ENCODE measurements around the gene EFS. TPM values are rescaled to one million over a fixed set of nuclear protein-coding genes. Genes with fewer than 3 reads are reported as not detected.
A peak's percentile ranks its signal among the peaks of the same experiment; 100 is the strongest.

EFS gene
- not detected for total RNA-seq
- polyA plus RNA-seq: not detected

- H3K4me1 Mint-ChIP-seq: peaks cover 0 to 2% (median 0%) of the 10 kb centered on the region in 4 donors
- CTCF ChIA-PET (ENCODE audit: partially characterized antibody): no interaction called here
- peaks cover 24 to 31% of the 10 kb centered on the region in 2 donors for H3K27me3 Mint-ChIP-seq
- no peaks in the 10 kb centered on the region for H3K9me3 Mint-ChIP-seq
- Histone ChIP-seq H3K9me3 (ENCODE audit: control insufficient read depth in 1 of 2, low read length in 2 of 2) (no peaks in the 10 kb centered on the region), H3K4me3 (ENCODE audit: low read length in 2 of 2) (no peak within 1 kb of the TSS), H3K36me3 (ENCODE audit: insufficient read depth, low read length) (no peaks in the 10 kb centered on the region), H3K27ac (ENCODE audit: low read depth, low read length) (no peak within 1 kb of the TSS), H3K27me3 (ENCODE audit: insufficient read depth, low read length) (peaks cover 6% of the 10 kb centered on the region), H3K4me1 (ENCODE audit: insufficient read depth, low read length) (no peaks in the 10 kb centered on the region)
- no peaks in the 10 kb centered on the region for H3K36me3 Mint-ChIP-seq
- no peak for DNase-seq
- H3K4me3 Mint-ChIP-seq: peak within 1 kb of the TSS in 1 of 8 donors; percentile 46
- intact Hi-C loops (cut with micrococcal nuclease): no loop called here
- peak within 1 kb of the TSS in 3 of 7 donors; percentile 37 to 73 (median 50) for H3K27ac Mint-ChIP-seq
- POLR2A ChIA-PET (ENCODE audit: partially characterized antibody): no interaction called here
Observed at GRCh38 chr14:23365036-23365731, at the start of gene EFS. EFS (minus strand) TSS chr14:23365172; CDS start chr14:23365025, 147 bp downstream.

DNA sequence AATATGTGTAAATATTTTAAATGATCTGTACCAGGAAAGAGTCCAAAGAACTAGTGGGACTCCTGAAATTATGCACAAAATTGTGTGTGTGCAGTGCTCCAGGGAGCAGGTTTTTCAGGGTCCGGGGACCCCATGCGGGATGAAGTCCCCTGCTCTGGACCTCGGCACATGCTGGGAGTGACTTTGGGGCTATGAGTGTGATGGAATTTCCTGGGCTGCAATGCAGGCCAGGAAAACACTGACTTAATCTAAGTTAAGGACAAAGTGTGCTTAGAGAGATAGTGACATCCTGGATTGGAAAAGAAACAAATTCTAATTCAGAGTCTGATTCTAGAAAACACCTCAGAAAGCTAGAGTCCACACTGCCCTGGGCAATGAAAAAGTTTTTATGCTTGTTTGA lies 49.3 kb upstream of the EFS start:
- ChIA-PET CTCF (ENCODE audit: partially characterized antibody) (interaction anchor here (1.0 kb wide), 2 partner anchors 9 to 34 kb away, joined by 3 read pairs; no protein-coding TSS in a partner anchor), POLR2A (ENCODE audit: partially characterized antibody) (no interaction called here)
- Mint-ChIP-seq H3K4me1 (no peaks in the 10 kb centered on the region), H3K27ac (no peak overlapping the region), H3K36me3 (no peaks in the 10 kb centered on the region), H3K9me3 (peaks cover 0 to 2% (median 0%) of the 10 kb centered on the region in 8 donors), H3K4me3 (no peak overlapping the region), H3K27me3 (peaks cover 2 to 12% of the 10 kb centered on the region in 2 donors)
- Histone ChIP-seq H3K27me3 (ENCODE audit: insufficient read depth, low read length) (no peaks in the 10 kb centered on the region), H3K4me1 (ENCODE audit: insufficient read depth, low read length) (no peaks in the 10 kb centered on the region), H3K4me3 (ENCODE audit: low read length in 2 of 2) (no peak overlapping the region), H3K36me3 (ENCODE audit: insufficient read depth, low read length) (no peaks in the 10 kb centered on the region), H3K9me3 (ENCODE audit: control insufficient read depth in 1 of 2, low read length in 2 of 2) (no peaks in the 10 kb centered on the region), H3K27ac (ENCODE audit: low read depth, low read length) (no peak overlapping the region)
- no peak for DNase-seq
- intact Hi-C loops (cut with micrococcal nuclease): no loop called here

GRCh38 chr14:23413681-23414080 lies 48.7 kb upstream of the EFS start:
- ChIA-PET CTCF (ENCODE audit: partially characterized antibody) (no interaction called here), POLR2A (ENCODE audit: partially characterized antibody) (no interaction called here)
- Mint-ChIP-seq H3K27me3 (peaks cover 2 to 14% of the 10 kb centered on the region in 2 donors), H3K4me1 (no peaks in the 10 kb centered on the region), H3K27ac (peak overlapping the region in 1 of 7 donors; percentile 30), H3K9me3 (peaks cover 0 to 2% (median 0%) of the 10 kb centered on the region in 8 donors), H3K36me3 (no peaks in the 10 kb centered on the region), H3K4me3 (no peak overlapping the region)
- no peak for DNase-seq
- intact Hi-C loops (cut with micrococcal nuclease): no loop called here
- Histone ChIP-seq H3K9me3 (ENCODE audit: control insufficient read depth in 1 of 2, low read length in 2 of 2) (no peaks in the 10 kb centered on the region), H3K27ac (ENCODE audit: low read depth, low read length) (no peak overlapping the region), H3K4me3 (ENCODE audit: low read length in 2 of 2) (no peak overlapping the region), H3K36me3 (ENCODE audit: insufficient read depth, low read length) (no peaks in the 10 kb centered on the region), H3K27me3 (ENCODE audit: insufficient read depth, low read length) (no peaks in the 10 kb centered on the region), H3K4me1 (ENCODE audit: insufficient read depth, low read length) (no peaks in the 10 kb centered on the region)

DNA sequence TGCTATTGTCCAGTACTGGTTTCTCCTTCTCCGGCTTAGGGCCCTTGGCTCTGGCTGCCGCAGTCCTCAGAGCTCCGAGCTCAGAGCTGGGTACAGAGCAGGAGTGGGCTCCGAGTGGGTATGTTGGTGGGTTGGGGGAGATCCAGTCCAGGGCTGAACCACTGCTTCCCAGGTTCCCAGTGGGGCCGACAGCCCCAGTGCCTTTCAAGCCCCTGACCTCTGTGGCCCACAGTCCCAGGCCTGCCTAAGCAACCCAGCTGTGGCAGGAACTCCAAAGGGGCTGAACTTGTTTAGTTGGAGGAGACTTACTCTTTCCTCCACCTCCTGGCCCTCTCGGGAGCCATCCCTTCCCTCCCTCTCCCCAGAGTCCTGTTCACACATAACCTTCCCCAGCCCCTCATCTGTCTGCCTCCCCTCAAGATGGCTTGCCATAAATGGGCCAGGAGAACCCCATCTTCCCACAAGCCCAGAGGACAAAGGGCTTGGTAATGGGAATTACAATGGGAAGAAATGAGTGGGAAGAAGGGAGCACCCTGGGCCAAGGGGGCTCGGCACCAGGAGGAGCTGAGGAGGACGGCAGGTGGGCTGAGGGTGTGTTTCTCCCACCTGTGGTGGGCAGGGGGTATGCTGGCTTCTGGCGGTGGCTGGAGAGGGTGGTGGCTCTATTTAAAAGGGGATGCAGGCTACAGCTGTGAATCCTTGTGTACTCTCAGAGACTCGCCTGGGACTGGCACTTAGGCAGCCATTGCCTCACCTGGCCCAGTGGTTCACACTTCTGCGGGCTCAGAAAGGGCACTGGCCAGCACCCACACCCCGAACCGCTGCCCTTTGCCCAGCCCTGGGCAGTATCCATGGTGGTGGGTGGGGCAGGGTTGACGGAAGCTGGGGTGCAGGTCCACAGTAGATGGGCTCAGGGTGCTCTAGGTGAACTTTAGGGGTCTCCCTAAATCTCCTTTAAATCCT lies 46.9 kb upstream of the EFS start:
- Histone ChIP-seq H3K4me3 (ENCODE audit: low read length in 2 of 2) (no peak overlapping the region), H3K4me1 (ENCODE audit: insufficient read depth, low read length) (no peaks in the 10 kb centered on the region), H3K9me3 (ENCODE audit: control insufficient read depth in 1 of 2, low read length in 2 of 2) (no peaks in the 10 kb centered on the region), H3K36me3 (ENCODE audit: insufficient read depth, low read length) (no peaks in the 10 kb centered on the region), H3K27ac (ENCODE audit: low read depth, low read length) (no peak overlapping the region), H3K27me3 (ENCODE audit: insufficient read depth, low read length) (no peaks in the 10 kb centered on the region)
- intact Hi-C loops (cut with micrococcal nuclease): no loop called here
- POLR2A ChIA-PET (ENCODE audit: partially characterized antibody): no interaction called here
- CTCF ChIA-PET (ENCODE audit: partially characterized antibody): no interaction called here
- H3K4me1 Mint-ChIP-seq: no peaks in the 10 kb centered on the region
- no peak overlapping the region for H3K4me3 Mint-ChIP-seq
- no peak for DNase-seq
- H3K27me3 Mint-ChIP-seq: peaks cover 6 to 18% of the 10 kb centered on the region in 2 donors
- H3K27ac Mint-ChIP-seq: no peak overlapping the region
- H3K9me3 Mint-ChIP-seq: peaks cover 0 to 3% (median 0%) of the 10 kb centered on the region in 8 donors
- no peaks in the 10 kb centered on the region for H3K36me3 Mint-ChIP-seq

DNA sequence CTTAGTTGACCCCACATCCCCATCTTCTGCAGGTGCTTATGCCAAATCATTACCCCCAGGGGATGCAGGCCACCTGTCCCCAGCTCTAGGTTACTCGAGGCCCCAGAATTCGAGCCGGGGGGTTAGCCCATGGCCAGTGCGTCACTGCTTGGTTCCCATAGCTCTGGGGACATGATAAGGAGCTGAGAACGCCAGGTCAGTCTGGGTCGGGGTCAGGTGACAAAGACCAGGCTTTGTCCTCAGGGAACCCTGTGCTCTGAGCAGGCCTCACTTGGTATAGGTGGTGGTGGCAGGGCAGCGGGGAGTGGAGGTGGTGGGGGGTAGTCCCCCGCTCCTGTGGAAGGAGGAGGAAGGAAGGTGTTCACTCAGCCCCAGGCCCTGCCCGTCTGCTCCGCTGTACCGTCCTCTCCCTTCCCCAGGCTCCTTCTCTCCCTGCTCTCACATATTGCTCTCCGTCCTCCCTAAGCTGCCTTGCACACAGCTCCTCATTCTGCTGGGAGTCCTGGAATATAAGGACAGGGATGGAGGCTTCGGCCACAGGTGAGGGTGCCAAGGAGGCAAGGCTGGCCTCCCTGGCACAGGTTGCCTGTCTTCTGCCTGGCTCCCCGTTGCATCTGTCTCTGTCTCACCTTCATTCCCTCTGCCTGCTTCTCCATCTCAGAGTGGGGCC lies 45.1 kb upstream of the EFS start:
- no peaks in the 10 kb centered on the region for H3K9me3 ChIP-seq (ENCODE audit: control insufficient read depth in 1 of 2, low read length in 2 of 2)
- Mint-ChIP-seq H3K4me1 (no peaks in the 10 kb centered on the region), H3K36me3 (no peaks in the 10 kb centered on the region), H3K27ac (no peak overlapping the region), H3K27me3 (peaks cover 6 to 16% of the 10 kb centered on the region in 2 donors), H3K4me3 (no peak overlapping the region), H3K9me3 (peaks cover 0 to 3% (median 0%) of the 10 kb centered on the region in 8 donors)
- ChIA-PET POLR2A (ENCODE audit: partially characterized antibody) (no interaction called here), CTCF (ENCODE audit: partially characterized antibody) (interaction anchor here (0.5 to 1.4 kb wide), 2 partner anchors 30 to 1522 kb away, joined by 3 to 4 read pairs; no protein-coding TSS in a partner anchor)
- H3K36me3 ChIP-seq (ENCODE audit: insufficient read depth, low read length): no peaks in the 10 kb centered on the region
- intact Hi-C loops (cut with micrococcal nuclease): no loop called here
- no peaks in the 10 kb centered on the region for H3K4me1 ChIP-seq (ENCODE audit: insufficient read depth, low read length)
- H3K27ac ChIP-seq (ENCODE audit: low read depth, low read length): no peak overlapping the region
- no peak overlapping the region for H3K4me3 ChIP-seq (ENCODE audit: low read length in 2 of 2)
- no peak for DNase-seq
- no peaks in the 10 kb centered on the region for H3K27me3 ChIP-seq (ENCODE audit: insufficient read depth, low read length)

DNA sequence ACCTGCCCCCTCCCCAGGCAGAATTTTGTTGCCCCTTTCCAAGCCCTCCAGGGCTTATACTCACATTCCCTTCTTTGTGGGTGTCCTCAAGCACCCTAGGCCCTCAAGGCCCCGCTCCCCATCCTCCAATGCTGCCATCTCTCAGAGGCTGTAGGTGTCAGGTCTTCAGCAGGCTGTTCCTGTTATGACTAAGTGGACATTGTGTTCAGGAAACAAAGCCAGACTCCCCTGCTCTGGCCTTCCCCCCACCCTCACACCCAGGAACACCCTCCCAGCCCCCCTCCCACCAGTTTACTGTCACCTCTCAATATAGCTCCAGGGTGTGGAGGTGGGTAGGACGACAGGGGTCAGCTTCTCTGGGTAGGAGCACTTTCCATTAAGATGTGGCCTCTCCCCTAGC lies 44.5 kb upstream of the EFS start:
- H3K27me3 Mint-ChIP-seq: peaks cover 6 to 19% of the 10 kb centered on the region in 2 donors
- intact Hi-C loops (cut with micrococcal nuclease): no loop called here
- no peaks in the 10 kb centered on the region for H3K4me1 Mint-ChIP-seq
- Histone ChIP-seq H3K27me3 (ENCODE audit: insufficient read depth, low read length) (no peaks in the 10 kb centered on the region), H3K27ac (ENCODE audit: low read depth, low read length) (no peak overlapping the region), H3K4me1 (ENCODE audit: insufficient read depth, low read length) (no peaks in the 10 kb centered on the region), H3K9me3 (ENCODE audit: control insufficient read depth in 1 of 2, low read length in 2 of 2) (no peaks in the 10 kb centered on the region), H3K36me3 (ENCODE audit: insufficient read depth, low read length) (no peaks in the 10 kb centered on the region), H3K4me3 (ENCODE audit: low read length in 2 of 2) (no peak overlapping the region)
- ChIA-PET POLR2A (ENCODE audit: partially characterized antibody) (no interaction called here), CTCF (ENCODE audit: partially characterized antibody) (interaction anchor here (0.5 to 1.4 kb wide), 2 partner anchors 29 to 1522 kb away, joined by 3 to 4 read pairs; no protein-coding TSS in a partner anchor)
- no peak for DNase-seq
- no peak overlapping the region for H3K4me3 Mint-ChIP-seq
- peaks cover 0 to 3% (median 0%) of the 10 kb centered on the region in 8 donors for H3K9me3 Mint-ChIP-seq
- H3K27ac Mint-ChIP-seq: no peak overlapping the region
- no peaks in the 10 kb centered on the region for H3K36me3 Mint-ChIP-seq

DNA sequence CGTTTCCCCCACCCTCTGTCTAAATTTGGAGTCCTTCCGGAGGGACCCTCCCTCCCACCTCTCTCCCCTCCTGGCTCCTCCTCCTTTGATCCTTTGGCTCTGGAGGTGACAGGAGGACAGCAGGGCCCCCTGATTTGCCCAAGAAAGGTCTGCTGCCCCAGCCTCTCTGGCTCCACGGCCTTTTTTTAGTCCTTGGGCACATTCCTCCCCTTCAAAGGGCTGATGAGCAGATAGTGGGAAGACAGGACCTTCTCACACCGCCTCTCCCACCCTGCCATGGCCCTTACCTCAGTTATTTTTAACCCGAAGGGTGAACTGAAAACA lies 43.3 kb upstream of the EFS start:
- Mint-ChIP-seq H3K27ac (no peak overlapping the region), H3K36me3 (no peaks in the 10 kb centered on the region), H3K4me3 (no peak overlapping the region), H3K27me3 (peaks cover 6 to 23% of the 10 kb centered on the region in 2 donors), H3K9me3 (peaks cover 0 to 3% (median 0%) of the 10 kb centered on the region in 8 donors), H3K4me1 (no peaks in the 10 kb centered on the region)
- H3K27me3 ChIP-seq (ENCODE audit: insufficient read depth, low read length): no peaks in the 10 kb centered on the region
- no peak for DNase-seq
- H3K4me1 ChIP-seq (ENCODE audit: insufficient read depth, low read length): no peaks in the 10 kb centered on the region
- H3K36me3 ChIP-seq (ENCODE audit: insufficient read depth, low read length): no peaks in the 10 kb centered on the region
- H3K9me3 ChIP-seq (ENCODE audit: control insufficient read depth in 1 of 2, low read length in 2 of 2): no peaks in the 10 kb centered on the region
- no peak overlapping the region for H3K4me3 ChIP-seq (ENCODE audit: low read length in 2 of 2)
- intact Hi-C loops (cut with micrococcal nuclease): no loop called here
- no peak overlapping the region for H3K27ac ChIP-seq (ENCODE audit: low read depth, low read length)
- POLR2A ChIA-PET (ENCODE audit: partially characterized antibody): no interaction called here
- CTCF ChIA-PET (ENCODE audit: partially characterized antibody): no interaction called here
